ENCODE data around the gene KLHL17. TPM values are rescaled to one million over a fixed set of nuclear protein-coding genes. Genes with fewer than 3 reads are reported as not detected.

The KLHL17 gene
- total RNA-seq, 1 experiment from 2014 or later, result 66.9 TPM

GRCh38 chr1:915295-916172 lies 44.9 kb upstream of the KLHL17 start:
- no peak for DNase-seq (ENCODE audit: low spot score)
- peaks cover 81% of the 10 kb centered on the region for H3K27me3 Mint-ChIP-seq (ENCODE audit: low read depth)
- no peaks in the 10 kb centered on the region for H3K36me3 Mint-ChIP-seq
- H3K27ac Mint-ChIP-seq, result no peak overlapping the region
- ChIA-PET CTCF (interaction anchor here (1.3 kb wide), 1 partner anchor 11 kb away, joined by 3 read pairs; no protein-coding TSS in a partner anchor), POLR2A (interaction anchor here (0.7 kb wide), 1 partner anchor 27 kb away, joined by 3 read pairs; no protein-coding TSS in a partner anchor)
- peaks cover 3% of the 10 kb centered on the region for H3K4me1 Mint-ChIP-seq
- H3K4me3 Mint-ChIP-seq, result no peak overlapping the region
- TF ChIP-seq ZNF423 (CRISPR knock-in tag; IDR thresholded peaks at IDR 0.05) (no peak), NR2C2 (CRISPR knock-in tag; IDR thresholded peaks at IDR 0.05) (no peak), ZNF396 (CRISPR knock-in tag; IDR thresholded peaks at IDR 0.05; ENCODE audit: borderline replicate concordance) (no peak), NFE2L1 (CRISPR knock-in tag; IDR thresholded peaks at IDR 0.05) (no peak), ESRRA (CRISPR knock-in tag; IDR thresholded peaks at IDR 0.05; ENCODE audit: borderline replicate concordance) (no peak), GTF2I (CRISPR knock-in tag; conservative IDR thresholded peaks at IDR 0.05) (no peak), CDX4 (CRISPR knock-in tag; IDR thresholded peaks at IDR 0.05; ENCODE audit: borderline replicate concordance) (no peak), ZNF425 (CRISPR knock-in tag; conservative IDR thresholded peaks at IDR 0.05) (no peak), SOX15 (CRISPR knock-in tag; IDR thresholded peaks at IDR 0.05) (no peak), JAZF1 (CRISPR knock-in tag; IDR thresholded peaks at IDR 0.05) (no peak), FOXP4 (CRISPR knock-in tag; IDR thresholded peaks at IDR 0.05) (no peak), GABPB1 (CRISPR knock-in tag; IDR thresholded peaks at IDR 0.05) (no peak)
- ATAC-seq, result no peak
- no peaks in the 10 kb centered on the region for H3K9me3 Mint-ChIP-seq

- POLR2A ChIA-PET, result no interaction called here
- ATAC-seq, result no peak
- CTCF ChIA-PET, result interaction anchor here (0.8 kb wide), 1 partner anchor 26 kb away, joined by 5 read pairs; no protein-coding TSS in a partner anchor
- TF ChIP-seq STAT6 (CRISPR knock-in tag; conservative IDR thresholded peaks at IDR 0.05; ENCODE audit: low read depth) (no peak), ERG (CRISPR knock-in tag; IDR thresholded peaks at IDR 0.05) (no peak), NR2C2 (CRISPR knock-in tag; IDR thresholded peaks at IDR 0.05) (no peak), ZNF512 (CRISPR knock-in tag; IDR thresholded peaks at IDR 0.05; ENCODE audit: borderline replicate concordance) (no peak), CDX4 (CRISPR knock-in tag; IDR thresholded peaks at IDR 0.05; ENCODE audit: borderline replicate concordance) (no peak), NR1H2 (CRISPR knock-in tag; IDR thresholded peaks at IDR 0.05) (no peak)
Observed at GRCh38 chr1:916173-917075, 44.0 kb upstream of the KLHL17 start.

More at GRCh38 chr1:916173-917075, 44.0 kb upstream of the KLHL17 start:
- Mint-ChIP-seq H3K27me3 (ENCODE audit: low read depth) (peaks cover 83% of the 10 kb centered on the region), H3K9me3 (no peaks in the 10 kb centered on the region), H3K4me1 (peaks cover 9% of the 10 kb centered on the region), H3K4me3 (no peak overlapping the region), H3K36me3 (no peaks in the 10 kb centered on the region), H3K27ac (no peak overlapping the region)
- no peak for DNase-seq (ENCODE audit: low spot score)
